HepG2 (cell line): ENCODE results near the gene COX7B.

Source experiments
- CEBPB ChIP-seq: IDR thresholded peaks from 2 replicates; pipeline ENCODE4 v1.6.1; 2011; ENCODE audit warnings: low read depth, low read length, improper control_type of control experiment, borderline replicate concordance
- ERF ChIP-seq: IDR thresholded peaks from 2 replicates; pipeline ENCODE4 v1.6.1; 2018; ENCODE audit warnings: missing biosample characterization, missing genetic modification reagents
- JUND ChIP-seq: sonication (generic); formaldehyde crosslinking; IDR thresholded peaks from 2 replicates; pipeline ENCODE4 v1.8.0; 2022; ENCODE audit warnings: mild to moderate bottlenecking, missing genetic modification reagents
- NR2C2 ChIP-seq: sonication (generic); formaldehyde crosslinking; IDR thresholded peaks from 2 replicates; pipeline ENCODE4 v1.4.0; 2020; ENCODE audit warnings: missing genetic modification reagents, mild to moderate bottlenecking, moderate library complexity, borderline replicate concordance
- POLR2A ChIP-seq, 2 experiments: IDR thresholded peaks; 2 replicates each; pipeline ENCODE4 v1.6.1; 2011; ENCODE audit warnings: low read depth in 2 of 2, low read length in 2 of 2, mild to moderate bottlenecking in 1 of 2, moderate library complexity in 1 of 2; ENCODE audit not compliant: insufficient read depth in 1 of 2
- POLR2AphosphoS5 ChIP-seq: IDR thresholded peaks from 2 replicates; pipeline ENCODE4 v1.6.1; 2012; ENCODE audit warnings: low read depth, low read length
- SMAD1 ChIP-seq: sonication (generic); formaldehyde crosslinking; IDR thresholded peaks from 2 replicates; pipeline ENCODE4 v1.4.0; 2020; ENCODE audit warnings: missing genetic modification reagents, low read depth, mild to moderate bottlenecking, borderline replicate concordance
- ZBTB25 ChIP-seq: IDR thresholded peaks from 2 replicates; pipeline ENCODE4 v1.6.1; 2018; ENCODE audit warnings: missing genetic modification reagents
- ZFP37 ChIP-seq: sonication (generic); formaldehyde crosslinking; IDR thresholded peaks from 2 replicates; pipeline ENCODE4 v1.4.0; 2020; ENCODE audit warnings: missing genetic modification reagents, borderline replicate concordance
- ZNF737 ChIP-seq: sonication (generic); formaldehyde crosslinking; IDR thresholded peaks from 2 replicates; pipeline ENCODE4 v1.5.0; 2020; ENCODE audit warnings: missing genetic modification reagents, mild to moderate bottlenecking, borderline replicate concordance
- ZNF747 ChIP-seq: sonication (generic); formaldehyde crosslinking; IDR thresholded peaks from 2 replicates; pipeline ENCODE4 v1.8.1; 2023; ENCODE audit warnings: missing genetic modification reagents, mild to moderate bottlenecking, borderline replicate concordance
- ZNF878 ChIP-seq: sonication (generic); formaldehyde crosslinking; IDR thresholded peaks from 2 replicates; pipeline ENCODE4 v1.8.1; 2023; ENCODE audit warnings: mild to moderate bottlenecking, missing genetic modification reagents, moderate library complexity

GRCh38 chrX:77925764-77926163, 26.5 kb downstream of the COX7B start:
- no peak for TF ChIP-seq ZNF737 (CRISPR knock-in tag)
- no peak for TF ChIP-seq ZFP37
- no peak for TF ChIP-seq CEBPB
- no peak for TF ChIP-seq NR2C2 (CRISPR knock-in tag)
- no peak for TF ChIP-seq ZNF878 (CRISPR knock-in tag)
- no peak for TF ChIP-seq ZBTB25
- no peak for TF ChIP-seq POLR2AphosphoS5
- no peak for TF ChIP-seq ZNF747 (CRISPR knock-in tag)
- no peak for TF ChIP-seq POLR2A (IDR thresholded peaks at IDR 0.05; ENCODE audit: insufficient read depth in 1 of 2, low read depth in 2 of 2, low read length in 2 of 2)
- TF ChIP-seq SMAD1 (CRISPR knock-in tag), result no peak
- TF ChIP-seq JUND, result no peak
- TF ChIP-seq ERF (CRISPR knock-in tag), result no peak
